Uterine smooth muscle cell (primary cell): ENCODE data around the gene MIP. TPM values are rescaled to one million over a fixed set of nuclear protein-coding genes. Genes with fewer than 3 reads are reported as not detected.

Source experiments
- total RNA-seq: library from RNA; depleted of rRNA; stranded (reverse); fragments of >200 nt; gene quantifications from 2 replicates; pipeline ENCODE4 v1.2.3, GENCODE V29; 2014

MIP gene
- not detected in 2 replicates for total RNA-seq

DNA sequence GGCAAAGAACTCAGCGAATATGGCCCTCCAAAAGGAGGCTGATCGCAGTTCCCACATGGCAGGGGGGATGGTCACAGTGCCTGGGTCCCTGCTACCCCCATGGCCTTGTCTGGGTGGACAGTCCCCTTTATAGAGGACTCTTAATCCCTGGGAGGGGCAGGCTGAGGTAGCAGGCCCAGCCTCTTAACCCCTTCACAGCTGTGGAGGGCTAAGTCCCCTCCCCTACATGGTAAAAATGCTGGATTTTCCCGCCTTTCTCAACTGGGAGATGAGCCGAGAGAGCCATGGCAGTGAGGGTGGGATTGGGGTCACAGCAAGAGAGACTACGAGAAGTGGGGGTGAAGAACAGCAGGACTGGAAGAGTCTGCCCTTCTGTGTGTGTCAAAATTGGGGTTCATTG lies at the start of gene MIP:
Gene MIP (minus strand): TSS at position 101 of the 400 bp plus-strand sequence. CDS start 44 bp downstream, at position 57.

DNA sequence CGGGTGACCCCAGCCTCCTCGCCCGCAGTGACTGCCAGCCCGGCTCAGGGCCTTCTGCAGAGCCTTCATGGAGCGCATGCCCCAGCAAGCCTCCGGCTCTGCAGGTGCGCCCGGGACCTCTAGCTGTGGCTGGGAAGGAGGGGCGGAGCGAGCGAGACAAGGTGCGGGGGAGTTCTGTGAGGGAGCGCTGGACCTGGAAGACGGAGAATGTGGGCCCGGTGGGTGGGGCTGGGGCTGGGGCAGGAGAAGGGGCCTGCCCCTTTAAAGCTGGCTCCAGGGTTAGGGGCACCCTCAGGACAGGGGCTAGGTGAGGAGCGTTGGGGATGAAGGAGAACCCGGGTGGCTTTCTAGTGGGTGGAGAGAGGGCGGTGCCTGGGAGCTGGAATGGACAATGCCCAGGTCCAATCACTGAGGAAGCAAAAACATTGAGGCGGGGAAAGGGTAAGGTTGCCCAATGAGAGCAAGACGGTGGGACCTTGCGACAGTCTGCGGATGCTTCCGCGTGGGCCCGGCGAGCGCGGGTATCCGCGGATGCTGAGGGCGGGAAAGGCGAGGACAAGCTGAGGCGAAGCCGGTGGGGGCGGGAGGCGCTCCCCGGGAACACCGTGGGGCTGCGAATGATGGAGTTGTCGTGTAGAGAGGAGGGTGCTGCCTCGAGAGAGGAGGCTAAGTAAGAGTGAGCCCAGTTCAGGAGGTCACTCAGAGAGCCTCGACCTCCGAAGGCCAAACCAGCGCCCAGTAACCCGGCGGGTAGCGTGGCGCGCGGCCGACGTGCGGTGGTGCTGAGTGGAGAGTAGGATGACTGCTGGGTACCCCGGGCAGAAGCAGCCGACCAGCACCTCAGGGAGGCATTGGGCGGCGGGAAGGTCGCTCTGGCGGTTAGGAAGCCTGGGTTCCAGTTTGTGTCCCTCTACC lies 33.8 kb upstream of the MIP start, which contains the start of gene GLS2:
Gene GLS2 (minus strand): TSS at position 121 of the 915 bp plus-strand sequence. CDS start 43 bp downstream, at position 78.

GRCh38 chr12:56468216-56469006 lies 14.0 kb upstream of the MIP start, which contains the start of gene SPRYD4:
Gene SPRYD4 (plus strand): TSS chr12:56468578. CDS start chr12:56468592, 14 bp downstream.

DNA sequence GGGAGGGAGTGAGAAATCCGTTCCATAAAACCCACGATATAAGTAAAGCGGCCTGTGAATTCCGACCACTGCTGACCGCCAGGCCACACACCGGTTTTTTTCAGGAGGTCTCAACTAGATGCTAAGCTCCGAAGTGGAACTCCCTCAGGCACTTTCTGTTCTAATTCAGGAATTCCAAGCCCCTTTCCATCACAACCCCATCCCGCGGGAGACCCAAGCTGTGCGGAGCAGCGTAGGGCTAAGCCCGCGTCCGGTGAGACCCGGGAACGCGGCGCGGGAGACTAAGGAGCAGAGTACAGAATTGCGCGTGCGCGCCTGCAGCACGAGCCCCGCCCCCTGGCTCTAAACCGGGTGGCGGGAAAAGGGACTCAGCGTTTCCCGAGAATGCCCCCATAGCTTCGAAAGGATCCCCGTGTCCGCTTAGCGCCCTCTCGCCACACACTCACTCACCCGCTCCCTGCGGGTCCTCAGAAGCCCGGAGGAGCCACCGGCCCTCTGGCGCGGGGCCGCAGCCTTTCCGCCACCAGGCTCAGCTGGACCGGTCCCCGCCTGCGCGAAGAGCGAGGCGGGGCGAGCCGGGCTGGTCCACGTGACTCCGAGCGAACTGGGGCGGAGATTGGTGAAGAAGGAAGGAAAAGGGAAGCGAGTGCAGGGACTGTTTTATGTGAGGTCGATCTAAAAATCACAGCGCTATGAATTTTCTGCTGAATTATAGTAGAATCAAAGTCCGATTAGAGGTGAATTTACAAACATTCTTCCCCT lies 5.4 kb downstream of the MIP start, which contains the start of gene TIMELESS:
Gene TIMELESS (minus strand): TSS at position 567 of the 762 bp plus-strand sequence. CDS start 15,256 bp downstream, outside the sequence.

Other genes starting within 250 kb of the MIP start
- gene RNF41, start 232.7 kb downstream of the MIP start, total RNA-seq: 117 and 180 TPM in 2 replicates
- 19.0 and 34.4 TPM in 2 replicates for gene NABP2, start 230.3 kb downstream of the MIP start, total RNA-seq
- gene SLC39A5, start 224.6 kb downstream of the MIP start, total RNA-seq: 1.00 TPM in 1 of 2 replicates, not detected in the other
- 18.0 and 21.7 TPM in 2 replicates for gene ANKRD52, start 196.3 kb downstream of the MIP start, total RNA-seq
- 6.2 and 7.4 TPM in 2 replicates for gene COQ10A, start 187.7 kb downstream of the MIP start, total RNA-seq
- 68.9 and 122 TPM in 2 replicates for gene CS, start 154.3 kb downstream of the MIP start, total RNA-seq
- gene CNPY2, start 138.7 kb downstream of the MIP start, total RNA-seq: 87.5 and 89.6 TPM in 2 replicates
- gene PAN2, start 120.7 kb downstream of the MIP start, total RNA-seq: 22.6 and 25.4 TPM in 2 replicates
- gene IL23A, start 115.8 kb downstream of the MIP start, total RNA-seq: 0.22 TPM in 1 of 2 replicates, not detected in the other
- 147 and 327 TPM in 2 replicates for gene STAT2, start 94.5 kb downstream of the MIP start, total RNA-seq
- gene APOF, start 91.8 kb downstream of the MIP start, total RNA-seq: not detected in 2 replicates
- gene TIMELESS, start 5.2 kb downstream of the MIP start, total RNA-seq: 12.1 and 31.5 TPM in 2 replicates
- gene SPRYD4, start 13.9 kb upstream of the MIP start, total RNA-seq: 1.5 and 1.7 TPM in 2 replicates
- gene GLS2, start 33.5 kb upstream of the MIP start, total RNA-seq: 0.22 and 0.25 TPM in 2 replicates
- 6.8 and 8.6 TPM in 2 replicates for gene RBMS2, start 67.2 kb upstream of the MIP start, total RNA-seq
- gene BAZ2A, start 175.7 kb upstream of the MIP start, total RNA-seq: 20.2 and 20.9 TPM in 2 replicates
- gene ATP5F1B, start 191.3 kb upstream of the MIP start, total RNA-seq: 483 and 651 TPM in 2 replicates
- 68.5 and 104 TPM in 2 replicates for gene PTGES3, start 233.6 kb upstream of the MIP start, total RNA-seq